ENCODE results near the gene CACNA1C. TPM values are rescaled to one million over a fixed set of nuclear protein-coding genes. Genes with fewer than 3 reads are reported as not detected.
A peak's percentile ranks its signal among the peaks of the same experiment; 100 is the strongest.

CACNA1C gene
- total RNA-seq, 1 donor from 2014 or later: 1.6 TPM

DNA sequence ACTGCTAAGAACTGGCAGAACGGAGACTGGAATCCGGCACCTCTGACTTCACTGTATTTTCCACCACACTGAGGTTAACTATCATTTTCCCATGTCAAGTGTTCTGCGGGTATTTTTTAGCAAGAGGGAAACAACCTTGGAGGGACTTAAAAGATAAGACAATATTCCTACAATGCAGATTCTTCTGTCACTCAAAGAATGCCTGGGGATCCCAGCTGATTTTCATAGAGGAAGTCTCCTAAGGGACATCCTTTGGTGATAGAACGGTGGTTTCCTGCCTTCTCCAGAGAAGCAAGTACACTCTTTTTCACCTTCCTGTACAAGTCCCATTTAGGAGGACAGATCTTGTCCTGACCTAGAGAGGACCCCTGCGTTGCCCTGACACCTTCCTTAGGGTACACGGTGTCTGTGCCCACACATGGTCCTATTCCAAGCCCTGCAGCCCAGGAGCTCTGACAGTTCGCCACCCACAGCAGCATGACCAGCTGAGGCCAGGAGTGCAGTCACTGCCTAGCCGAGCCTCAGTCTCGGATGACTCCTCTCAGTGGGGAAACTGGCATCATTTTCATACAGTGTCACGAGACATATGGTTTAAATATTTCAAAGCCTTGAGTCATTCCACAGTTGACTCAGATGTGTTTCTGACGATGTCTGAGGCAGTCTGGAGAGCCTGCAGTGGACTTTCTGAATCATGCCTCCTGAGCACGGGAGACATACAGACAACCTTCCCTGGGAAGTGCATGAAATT, 560.7 kb downstream of the CACNA1C start:
- Mint-ChIP-seq H3K4me3 (no peak overlapping the region), H3K27ac (ENCODE audit: unreplicated experiment) (no peak overlapping the region), H3K36me3 (ENCODE audit: low read depth) (no peaks in the 10 kb centered on the region), H3K4me1 (peaks cover 7% of the 10 kb centered on the region), H3K27me3 (ENCODE audit: low read depth) (peaks cover 2% of the 10 kb centered on the region), H3K9me3 (no peaks in the 10 kb centered on the region)
- TF ChIP-seq, protein P1, sequence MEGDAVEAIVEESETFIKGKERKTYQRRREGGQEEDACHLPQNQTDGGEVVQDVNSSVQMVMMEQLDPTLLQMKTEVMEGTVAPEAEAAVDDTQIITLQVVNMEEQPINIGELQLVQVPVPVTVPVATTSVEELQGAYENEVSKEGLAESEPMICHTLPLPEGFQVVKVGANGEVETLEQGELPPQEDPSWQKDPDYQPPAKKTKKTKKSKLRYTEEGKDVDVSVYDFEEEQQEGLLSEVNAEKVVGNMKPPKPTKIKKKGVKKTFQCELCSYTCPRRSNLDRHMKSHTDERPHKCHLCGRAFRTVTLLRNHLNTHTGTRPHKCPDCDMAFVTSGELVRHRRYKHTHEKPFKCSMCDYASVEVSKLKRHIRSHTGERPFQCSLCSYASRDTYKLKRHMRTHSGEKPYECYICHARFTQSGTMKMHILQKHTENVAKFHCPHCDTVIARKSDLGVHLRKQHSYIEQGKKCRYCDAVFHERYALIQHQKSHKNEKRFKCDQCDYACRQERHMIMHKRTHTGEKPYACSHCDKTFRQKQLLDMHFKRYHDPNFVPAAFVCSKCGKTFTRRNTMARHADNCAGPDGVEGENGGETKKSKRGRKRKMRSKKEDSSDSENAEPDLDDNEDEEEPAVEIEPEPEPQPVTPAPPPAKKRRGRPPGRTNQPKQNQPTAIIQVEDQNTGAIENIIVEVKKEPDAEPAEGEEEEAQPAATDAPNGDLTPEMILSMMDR (conservative IDR thresholded peaks at IDR 0.05): no peak
- DNase-seq (ENCODE audit: low read depth, low spot score): no peak

- Mint-ChIP-seq H3K4me3 (no peak overlapping the region), H3K36me3 (ENCODE audit: low read depth) (no peaks in the 10 kb centered on the region), H3K27me3 (ENCODE audit: low read depth) (no peaks in the 10 kb centered on the region), H3K9me3 (no peaks in the 10 kb centered on the region), H3K4me1 (peaks cover 7% of the 10 kb centered on the region), H3K27ac (ENCODE audit: unreplicated experiment) (no peak overlapping the region)
- no peak for DNase-seq (ENCODE audit: low read depth, low spot score)
- TF ChIP-seq, protein P1 (conservative IDR thresholded peaks at IDR 0.05): no peak
Observed at GRCh38 chr12:2614341-2614740, 561.6 kb downstream of the CACNA1C start.

- TF ChIP-seq, protein P1 (conservative IDR thresholded peaks at IDR 0.05): no peak
- Mint-ChIP-seq H3K36me3 (ENCODE audit: low read depth) (no peaks in the 10 kb centered on the region), H3K9me3 (no peaks in the 10 kb centered on the region), H3K4me3 (no peak overlapping the region), H3K4me1 (peaks cover 7% of the 10 kb centered on the region), H3K27ac (ENCODE audit: unreplicated experiment) (peak overlapping the region; percentile 78), H3K27me3 (ENCODE audit: low read depth) (no peaks in the 10 kb centered on the region)
- DNase-seq (ENCODE audit: low read depth, low spot score): no peak
Observed at GRCh38 chr12:2615665-2616402, 563.0 kb downstream of the CACNA1C start.

GRCh38 chr12:2616763-2617162, 564.0 kb downstream of the CACNA1C start:
- peaks cover 7% of the 10 kb centered on the region for H3K4me1 Mint-ChIP-seq
- H3K4me3 Mint-ChIP-seq: no peak overlapping the region
- no peaks in the 10 kb centered on the region for H3K36me3 Mint-ChIP-seq (ENCODE audit: low read depth)
- DNase-seq (ENCODE audit: low read depth, low spot score): no peak
- peaks cover 3% of the 10 kb centered on the region for H3K27me3 Mint-ChIP-seq (ENCODE audit: low read depth)
- H3K9me3 Mint-ChIP-seq: no peaks in the 10 kb centered on the region
- no peak overlapping the region for H3K27ac Mint-ChIP-seq (ENCODE audit: unreplicated experiment)
- TF ChIP-seq, protein P1 (conservative IDR thresholded peaks at IDR 0.05): no peak

GRCh38 chr12:2617365-2617764, 564.6 kb downstream of the CACNA1C start:
- no peak overlapping the region for H3K27ac Mint-ChIP-seq (ENCODE audit: unreplicated experiment)
- TF ChIP-seq, protein P1 (conservative IDR thresholded peaks at IDR 0.05): no peak
- H3K4me1 Mint-ChIP-seq: peaks cover 7% of the 10 kb centered on the region
- H3K27me3 Mint-ChIP-seq (ENCODE audit: low read depth): peaks cover 5% of the 10 kb centered on the region
- no peaks in the 10 kb centered on the region for H3K9me3 Mint-ChIP-seq
- DNase-seq (ENCODE audit: low read depth, low spot score): no peak
- no peak overlapping the region for H3K4me3 Mint-ChIP-seq
- no peaks in the 10 kb centered on the region for H3K36me3 Mint-ChIP-seq (ENCODE audit: low read depth)
